HG03045 (cell line): Measurements from ENCODE around the gene SCAF4.
"Not testable (repeated sequence)": the region's sequence is repeated elsewhere in the genome, so short reads cannot be mapped to it uniquely, and the experiment has no call there.

ENCODE experiments used
- ATAC-seq: cut with Tn5 transposase; IDR thresholded peaks from one replicate; pipeline ENCODE4 v1.9.1; 2021; ENCODE audit warnings: mild to moderate bottlenecking, moderate library complexity; ENCODE audit not compliant: unreplicated experiment

SCAF4 gene

DNA sequence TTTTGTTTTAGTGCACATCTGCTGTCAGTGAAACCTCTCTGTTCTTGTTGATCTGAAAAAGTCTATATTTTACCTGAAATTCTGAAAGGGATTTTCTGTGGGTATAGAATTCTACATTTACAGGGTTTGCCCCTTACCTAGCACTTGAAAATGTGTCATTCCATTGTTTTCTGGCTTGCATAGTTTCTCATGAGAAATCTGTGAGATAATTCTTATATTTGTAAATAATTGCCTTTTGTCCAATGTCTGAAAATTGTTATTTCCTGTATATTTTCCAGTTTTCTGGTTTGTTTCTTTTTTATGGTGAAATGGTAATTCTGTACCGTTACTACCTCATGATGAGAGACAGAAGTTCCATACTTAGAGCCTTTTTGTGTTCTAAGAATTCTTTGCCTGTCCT, 11.8 kb upstream of the SCAF4 start:
- no peak for ATAC-seq

DNA sequence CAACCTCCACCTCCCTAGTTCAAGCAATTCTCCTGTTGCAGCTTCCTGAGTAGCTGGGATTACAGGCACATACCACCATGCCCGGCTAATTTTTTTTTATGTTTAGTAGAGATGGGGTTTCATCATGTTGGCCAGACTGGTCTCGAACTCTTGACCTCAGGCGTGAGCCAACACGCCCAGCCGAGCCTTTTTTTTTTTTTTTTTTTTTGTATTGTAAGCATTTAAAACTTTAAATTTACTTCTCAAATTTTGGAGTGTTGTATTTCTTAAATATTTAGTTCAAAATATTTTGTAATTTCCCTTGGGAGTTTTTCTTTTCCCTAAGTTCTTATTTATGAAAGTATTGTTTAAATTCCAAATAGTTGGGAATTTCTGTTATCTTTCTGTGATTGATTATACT, 9.2 kb upstream of the SCAF4 start:
- no peak for ATAC-seq

DNA sequence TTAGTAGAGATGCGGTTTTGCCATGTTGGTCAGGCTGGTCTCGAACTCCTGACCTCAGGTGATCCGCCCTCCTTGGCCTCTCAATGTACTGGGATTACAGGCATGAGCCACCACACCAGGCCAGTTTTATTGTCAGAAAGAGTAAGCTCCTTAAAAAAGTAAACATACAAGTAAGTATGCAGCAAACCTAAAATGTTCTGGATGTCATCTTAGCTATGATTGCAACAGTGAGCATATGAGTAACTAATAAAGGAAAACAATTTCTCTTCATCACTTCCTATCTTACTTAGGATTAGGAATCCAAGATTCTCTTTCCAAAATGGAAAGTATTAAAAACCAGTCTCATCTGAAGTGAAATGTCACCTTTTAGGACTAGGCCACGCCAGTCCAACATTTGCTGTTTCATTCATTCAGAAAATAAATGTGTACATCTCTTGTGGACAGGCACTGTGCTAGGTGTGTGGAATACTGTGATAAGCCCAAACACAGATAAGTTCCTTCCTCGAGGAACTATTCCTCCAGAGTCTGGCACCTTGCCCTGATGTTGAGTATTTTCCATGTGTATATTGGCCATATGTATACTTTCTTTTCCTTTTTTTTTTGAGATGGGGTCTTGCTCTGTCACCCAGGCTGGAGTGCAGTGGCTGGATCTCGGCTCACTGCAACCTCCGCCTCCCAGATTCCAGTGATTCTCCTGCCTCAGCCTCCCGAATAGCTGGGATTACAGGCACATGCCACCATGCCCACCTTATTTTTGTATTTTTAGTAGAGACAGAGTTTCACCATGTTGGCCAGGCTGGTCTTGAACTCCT, 5.9 kb upstream of the SCAF4 start:
- not testable (repeated sequence) for ATAC-seq

DNA sequence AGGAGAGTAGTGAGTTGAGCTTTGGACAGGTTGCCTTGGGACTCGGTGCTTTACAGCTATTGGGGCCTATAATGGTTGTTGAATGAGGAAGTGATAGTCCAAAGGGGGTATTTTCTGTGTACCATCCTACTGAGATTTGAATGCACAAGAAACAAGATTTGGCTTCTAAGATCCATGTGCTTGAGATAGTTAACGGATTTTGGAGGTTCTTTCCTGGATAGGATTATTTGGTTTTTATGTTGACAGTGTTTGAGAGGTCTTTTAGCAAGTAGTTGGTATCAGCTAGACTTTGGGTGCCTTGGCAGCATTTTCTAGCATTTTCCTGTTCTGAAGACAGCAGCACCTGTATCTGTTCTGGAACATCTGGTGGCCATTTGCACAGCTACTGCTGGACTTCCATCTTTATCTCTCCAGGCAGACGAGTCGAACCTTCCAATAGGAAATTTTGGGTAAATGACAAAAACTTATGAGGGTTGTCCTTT, 3.6 kb upstream of the SCAF4 start:
- ATAC-seq: no peak

DNA sequence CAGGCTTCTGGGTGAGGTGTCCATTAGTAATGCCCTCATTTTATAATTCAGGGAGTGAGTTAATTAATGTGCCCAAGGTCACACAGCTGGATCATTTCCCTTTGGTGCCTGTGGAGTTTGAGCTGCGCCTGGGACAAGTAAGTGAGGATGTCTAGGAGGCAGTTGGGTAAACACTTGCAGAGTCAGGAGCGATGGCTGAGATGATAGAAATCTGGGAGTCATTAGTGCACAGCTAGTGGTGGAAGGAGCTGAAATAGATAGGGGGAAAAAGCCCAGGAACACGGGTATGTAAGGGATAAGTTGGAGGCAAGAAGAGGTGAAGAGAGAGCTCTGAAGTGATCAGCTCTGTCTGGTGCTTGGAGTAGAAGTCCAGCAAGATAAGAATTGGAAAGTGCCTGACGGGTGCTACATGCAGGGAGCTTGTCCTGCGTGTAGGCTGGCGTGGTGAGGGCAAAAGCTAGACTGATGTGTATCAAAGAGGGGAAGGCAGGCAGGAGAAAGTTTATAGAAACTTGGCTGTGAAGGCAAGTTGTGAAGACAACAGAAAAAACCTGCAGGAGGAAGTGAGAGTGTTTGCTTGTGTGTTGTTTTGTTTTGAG, 1.7 kb upstream of the SCAF4 start:
- no peak for ATAC-seq

DNA sequence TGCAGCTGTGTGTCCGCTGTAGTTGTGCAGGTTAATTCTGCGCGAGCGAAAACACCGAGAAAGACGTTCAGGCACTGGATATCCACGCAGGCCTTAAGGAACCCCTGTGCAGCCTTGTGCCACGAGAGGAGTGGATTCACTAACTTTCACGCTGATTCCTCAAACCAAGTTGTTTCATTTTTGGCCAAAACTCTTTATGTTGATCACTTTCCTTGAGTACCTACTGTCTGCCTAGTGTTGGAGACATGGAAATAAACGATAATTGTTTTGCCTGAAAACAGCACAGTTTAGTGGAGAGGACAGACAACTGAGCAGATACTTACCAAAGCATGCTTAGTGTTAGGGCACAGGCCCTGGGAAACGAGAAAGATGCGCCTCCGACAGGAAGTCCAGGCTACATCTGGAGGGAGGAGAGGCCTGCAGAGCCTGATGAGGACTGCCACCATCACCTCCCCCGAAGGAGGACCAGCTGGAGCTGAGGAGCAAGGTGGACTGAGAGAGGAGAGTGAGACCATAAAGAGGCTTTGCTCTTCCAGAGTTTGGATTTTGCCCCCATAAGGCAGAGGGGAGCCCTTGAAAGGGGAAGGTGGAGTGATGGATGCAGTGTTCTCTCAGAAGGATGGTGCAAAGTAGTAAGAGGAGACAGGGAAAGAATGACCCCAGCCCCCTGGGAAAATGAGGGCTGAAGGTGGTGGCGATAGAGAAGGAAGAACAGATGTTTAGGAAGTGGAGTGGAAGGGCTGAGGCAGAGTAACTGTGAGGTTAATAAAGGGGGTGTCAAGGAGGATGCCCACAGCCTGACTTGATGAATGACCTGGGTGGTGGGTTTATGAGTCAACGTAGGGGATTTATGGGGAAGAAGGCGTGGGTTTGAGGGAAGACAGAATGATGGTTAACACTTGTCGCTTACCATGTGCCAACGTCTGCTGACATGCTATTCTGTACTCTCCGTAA, 956 bp upstream of the SCAF4 start:
- ATAC-seq: no peak

DNA sequence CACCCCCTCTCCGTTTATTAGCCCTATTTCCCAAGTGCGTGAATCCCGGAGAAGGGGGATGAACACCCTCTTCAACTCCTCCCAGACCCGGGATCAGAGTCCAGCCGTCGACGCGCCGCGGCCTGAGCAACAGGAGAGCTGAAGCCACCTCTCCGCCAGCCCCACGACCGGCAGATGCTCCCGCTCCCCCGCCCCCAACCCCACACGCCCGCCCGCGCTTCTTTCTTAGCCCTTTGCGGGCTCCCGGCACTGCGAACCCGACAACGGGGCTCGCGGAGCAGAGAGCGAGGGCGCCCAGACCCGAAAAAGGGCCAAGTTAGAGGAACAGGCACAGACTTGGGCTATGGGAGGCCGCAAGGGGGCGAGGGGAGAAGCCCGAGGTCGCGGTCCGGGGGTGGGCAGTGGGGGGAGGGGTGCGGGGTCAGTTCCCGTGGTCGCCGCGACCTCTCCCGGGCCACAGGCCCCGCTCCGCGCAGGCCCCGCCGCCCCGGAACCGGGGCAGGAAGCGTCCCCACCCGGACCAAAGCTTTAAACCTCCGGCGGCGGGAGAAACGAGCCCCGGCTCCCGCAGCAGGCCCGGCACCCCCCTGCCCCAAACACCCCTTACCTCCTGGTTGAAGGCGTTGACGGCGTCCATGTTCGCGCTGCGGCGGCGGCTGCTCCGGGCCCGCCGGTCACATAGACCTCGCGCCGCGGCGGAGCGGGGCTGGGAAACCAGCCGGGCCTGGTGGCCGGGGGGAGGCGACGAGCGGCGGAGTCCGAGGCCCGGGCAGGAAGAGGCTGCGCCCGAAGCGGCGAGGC, 662 bp downstream of the SCAF4 start:
- peak; percentile 23 for ATAC-seq

GRCh38 chr21:31730712-31731055, 1.2 kb downstream of the SCAF4 start:
- no peak for ATAC-seq

GRCh38 chr21:31729622-31730343, 2.1 kb downstream of the SCAF4 start:
- no peak for ATAC-seq

- ATAC-seq: no peak
These were observed 3.0 kb downstream of the SCAF4 start for GRCh38 chr21:31728952-31729351.

GRCh38 chr21:31728191-31728590, 3.7 kb downstream of the SCAF4 start:
- ATAC-seq: no peak

DNA sequence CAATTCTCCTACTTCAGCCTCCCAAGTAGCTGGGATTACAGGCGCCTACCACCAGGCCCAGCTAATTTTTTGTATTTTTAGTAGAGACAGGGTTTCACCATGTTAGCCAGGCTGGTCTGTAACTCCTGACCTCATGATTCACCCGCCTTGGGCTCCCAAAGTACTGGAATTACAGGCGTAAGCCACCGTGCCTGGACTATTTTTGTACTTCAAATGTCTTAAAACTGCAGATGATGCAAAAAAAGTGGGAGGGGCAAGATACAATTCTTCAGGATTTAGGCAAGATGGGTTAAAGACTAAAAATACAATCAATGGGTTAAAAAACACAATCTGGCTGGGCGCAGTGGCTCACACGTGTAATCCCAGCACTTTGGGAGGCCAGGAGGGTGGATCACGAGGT, 4.7 kb downstream of the SCAF4 start:
- ATAC-seq: no peak

- ATAC-seq: no peak
These were observed 5.5 kb downstream of the SCAF4 start for GRCh38 chr21:31726407-31726806.

GRCh38 chr21:31725202-31725839, 6.6 kb downstream of the SCAF4 start:
- ATAC-seq: no peak

DNA sequence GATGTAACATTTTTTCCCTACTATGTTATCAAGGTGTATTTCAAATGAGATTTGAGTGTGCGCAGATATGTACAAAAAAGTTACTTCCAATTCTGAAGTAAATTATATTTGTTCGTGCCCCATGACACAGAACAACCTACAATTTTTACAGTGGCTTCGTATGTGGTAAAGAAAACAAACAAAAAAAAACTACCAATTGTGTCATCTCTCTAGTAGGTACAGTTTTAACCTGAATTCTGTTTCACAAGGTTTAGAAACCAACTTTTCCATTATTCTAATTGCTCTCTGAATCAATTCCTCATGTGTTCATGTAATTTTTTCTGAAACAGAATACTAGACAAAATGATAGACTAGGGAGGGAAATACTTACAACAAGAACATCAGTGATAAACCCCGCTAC, 7.4 kb downstream of the SCAF4 start:
- no peak for ATAC-seq

DNA sequence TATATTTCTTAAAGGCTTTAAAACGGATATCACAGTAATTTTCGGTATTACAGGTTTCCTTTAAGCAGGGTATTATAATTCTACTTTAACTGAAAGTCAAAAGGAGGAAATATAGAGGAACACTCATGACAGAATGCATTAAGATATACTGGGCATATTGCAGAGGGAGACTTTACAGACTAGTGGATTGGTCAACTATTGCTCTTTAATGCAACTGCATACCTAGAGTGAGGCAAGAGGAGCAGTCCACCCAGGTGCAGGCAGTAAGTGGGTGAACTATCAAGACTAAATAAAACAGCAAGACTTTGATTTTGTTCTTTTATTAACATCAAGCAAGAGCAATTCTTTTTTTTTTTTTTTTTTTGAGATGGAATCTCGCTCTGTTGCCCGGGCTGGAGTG, 10.5 kb downstream of the SCAF4 start:
- no peak for ATAC-seq

DNA sequence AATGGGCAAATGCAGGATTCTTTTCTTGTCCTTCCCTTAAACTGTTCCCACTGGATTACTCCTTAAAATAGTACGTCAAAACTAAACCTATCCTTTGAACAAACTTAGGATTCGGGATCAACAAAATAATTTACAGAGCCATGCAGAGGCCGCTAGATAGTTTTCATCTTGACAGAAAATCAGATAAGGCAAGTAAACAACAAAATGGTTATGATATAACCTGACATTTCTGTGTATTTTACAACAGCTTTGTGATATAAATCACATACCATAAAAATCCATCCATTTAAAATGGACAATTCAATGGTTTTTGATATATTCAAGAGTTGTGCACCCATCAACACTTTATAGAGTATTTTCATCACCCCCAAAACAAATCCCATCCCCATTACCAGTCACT, 11.2 kb downstream of the SCAF4 start:
- ATAC-seq: no peak

GRCh38 chr21:31720330-31720729, 11.6 kb downstream of the SCAF4 start:
- ATAC-seq: no peak

- ATAC-seq: no peak
These were observed 15.8 kb downstream of the SCAF4 start for GRCh38 chr21:31716106-31716505.
